GM12878 (cell line): Measurements from ENCODE around the gene SPPL3. TPM values are rescaled to one million over a fixed set of nuclear protein-coding genes. Genes with fewer than 3 reads are reported as not detected.

Source experiments
- ATAC-seq: fragments of 200-7000 bp; cut with Tn5 transposase; 3 replicates; pipeline ENCODE4 v1.9.1; 2020; ENCODE audit warnings: mild to moderate bottlenecking, moderate library complexity
- BruUV-seq: library from RNA; stranded (reverse); fragments of 400-500 nt; replicated peaks from 2 replicates; lab custom pipeline; 2021; lab: Mats Ljungman, UMichigan
- CTCF ChIA-PET: fragments of 300-600 bp; sonication (Branson Sonifier 250); formaldehyde crosslinking; extraction: SDS; loops from one replicate; lab custom pipeline; 2021; ENCODE audit warnings: inconsistent platforms; lab: Yijun Ruan, JAX
- POLR2A ChIA-PET: fragments of 350-600 bp; formaldehyde crosslinking; extraction: SDS; loops from one replicate; lab custom pipeline; 2021; ENCODE audit warnings: inconsistent platforms; lab: Charles Lee
- RAD21 ChIA-PET: fragments of 300-600 bp; sonication (Branson Sonifier 250); formaldehyde crosslinking; loops from one replicate; lab custom pipeline; 2023; ENCODE audit warnings: antibody characterized with exemption; ENCODE audit not compliant: unreplicated experiment; lab: Charles Lee
- SMC1A ChIA-PET: fragments of 300-600 bp; sonication (Branson Sonifier 250); formaldehyde crosslinking; loops from one replicate; lab custom pipeline; 2023; ENCODE audit not compliant: unreplicated experiment, uncharacterized antibody; lab: Charles Lee
- DNase-seq: peaks from one replicate; pipeline ENCODE4 v3.0.0-alpha.2; 2011; ENCODE audit warnings: low read depth, low spot score
- FAIRE-seq: peaks from 3 replicates; lab custom pipeline; 2011; peaks lifted over from hg19 to GRCh38; lab: Jason Lieb, UNC
- H2AFZ ChIP-seq: 2 replicates; pipeline ENCODE4 v1.6.0; 2011; ENCODE audit warnings: low read depth, low read length, control low read depth; ENCODE audit not compliant: control insufficient read depth
- H3K27ac ChIP-seq: 2 replicates; pipeline ENCODE4 v1.5.1; 2011; ENCODE audit warnings: control low read depth; ENCODE audit not compliant: control insufficient read depth, insufficient read depth
- H3K27me3 ChIP-seq, 2 experiments: replicated peaks in 1 of 2; 2 replicates each; pipeline versions ENCODE4 v1.6.0 to v1.6.1; 2011; ENCODE audit warnings: low read length in 1 of 2; ENCODE audit not compliant: control insufficient read depth in 2 of 2, insufficient read depth in 2 of 2
- H3K36me3 ChIP-seq, 2 experiments: 2 replicates each; pipeline ENCODE4 v1.5.1; 2011; ENCODE audit warnings: low read length in 1 of 2; ENCODE audit not compliant: control insufficient read depth in 2 of 2, insufficient read depth in 2 of 2
- H3K4me1 ChIP-seq: 2 replicates; pipeline ENCODE4 v1.6.1; 2011; ENCODE audit warnings: mild to moderate bottlenecking, low read length, moderate library complexity, mixed read lengths; ENCODE audit not compliant: control insufficient read depth, insufficient read depth
- H3K4me2 ChIP-seq: 2 replicates; pipeline ENCODE4 v1.6.0; 2011; ENCODE audit warnings: control low read depth; ENCODE audit not compliant: control insufficient read depth, insufficient read depth
- H3K4me3 ChIP-seq: fragments of 200-600 bp; sonication (generic); 2 replicates; pipeline ENCODE4 v1.5.1; 2016
- H3K79me2 ChIP-seq: 2 replicates; pipeline ENCODE4 v1.6.0; 2011; ENCODE audit warnings: low read length; ENCODE audit not compliant: control insufficient read depth, insufficient read depth
- H3K9ac ChIP-seq: 2 replicates; pipeline ENCODE4 v1.8.0; 2011; ENCODE audit warnings: low read length, control low read depth, mixed read lengths; ENCODE audit not compliant: control insufficient read depth, insufficient read depth
- H3K9me3 ChIP-seq: replicated peaks from 3 replicates; pipeline ENCODE4 v1.5.1; 2011; ENCODE audit warnings: mild to moderate bottlenecking, low read length; ENCODE audit not compliant: control insufficient read depth, insufficient read depth
- H4K20me1 ChIP-seq: 2 replicates; pipeline ENCODE4 v1.6.0; 2011; ENCODE audit not compliant: control insufficient read depth, insufficient read depth
- ASH2L ChIP-seq: fragments of 300-600, 200-600 bp; sonication (generic); IDR thresholded peaks from 2 replicates; pipeline ENCODE4 v1.6.1; 2017; ENCODE audit warnings: low read depth, mild to moderate bottlenecking, borderline replicate concordance
- CBX3 ChIP-seq: fragments of 200-600 bp; sonication (generic); IDR thresholded peaks from 2 replicates; pipeline ENCODE4 v1.6.1; 2016; ENCODE audit warnings: low read depth, borderline replicate concordance
- CHD2 ChIP-seq: IDR thresholded peaks from 2 replicates; pipeline ENCODE4 v1.6.1; 2011; ENCODE audit warnings: low read depth, low read length, improper control_type of control experiment, borderline replicate concordance
- CREM ChIP-seq: IDR thresholded peaks from 2 replicates; pipeline ENCODE4 v1.6.1; 2014; ENCODE audit warnings: antibody characterized with exemption, low read depth
- FOXM1 ChIP-seq: IDR thresholded peaks from 2 replicates; pipeline ENCODE4 v1.6.1; 2012; ENCODE audit warnings: low read depth, mild to moderate bottlenecking, inconsistent platforms, low read length, moderate library complexity
- JUNB ChIP-seq: IDR thresholded peaks from 2 replicates; pipeline ENCODE4 v1.6.1; 2016; ENCODE audit warnings: antibody characterized with exemption, mild to moderate bottlenecking
- MXI1 ChIP-seq: fragments of 150-350 bp; IDR thresholded peaks from 2 replicates; pipeline ENCODE4 v1.6.1; 2011; ENCODE audit warnings: low read depth, mild to moderate bottlenecking, inconsistent platforms, low read length, improper control_type of control experiment
- MYB ChIP-seq: fragments of 150-350 bp; IDR thresholded peaks from 2 replicates; pipeline ENCODE4 v1.6.1; 2014; ENCODE audit warnings: mild to moderate bottlenecking, low read depth, low read length, borderline replicate concordance
- NFYB ChIP-seq: IDR thresholded peaks from 2 replicates; pipeline ENCODE4 v1.6.1; 2011; ENCODE audit warnings: low read depth, mild to moderate bottlenecking, low read length, improper control_type of control experiment, moderate library complexity; ENCODE audit not compliant: insufficient read depth
- NR2F1 ChIP-seq: fragments of 450-650 bp; conservative IDR thresholded peaks from 2 replicates; pipeline ENCODE4 v1.6.1; 2017; ENCODE audit warnings: mild to moderate bottlenecking
- RCOR1 ChIP-seq: conservative IDR thresholded peaks from 2 replicates; pipeline ENCODE4 v1.6.1; 2012; ENCODE audit warnings: low read depth, low read length, improper control_type of control experiment
- SREBF1 ChIP-seq: IDR thresholded peaks from 2 replicates; pipeline ENCODE4 v1.6.1; 2012; ENCODE audit warnings: mild to moderate bottlenecking, low read length
- WGBS: methylation state at CpG from one replicate; pipeline ENCODE4 v1.1.6; 2016; ENCODE audit warnings: low lambda C conversion rate; ENCODE audit not compliant: insufficient replicate concordance, insufficient coverage; ENCODE audit errors: missing lambda C conversion rate; 5-methylcytosine and 5-hydroxymethylcytosine counted together
- in situ Hi-C: fragments of 300-500 bp; cut with MboI; formaldehyde crosslinking; loops from 9 replicates; pipeline ENCODE4 v1.14.3; 2018; ENCODE audit warnings: mixed read lengths
- intact Hi-C: fragments of 100-400 bp; cut with micrococcal nuclease; formaldehyde crosslinking; loops from one replicate; pipeline ENCODE4 v1.14.2; 2022; ENCODE audit not compliant: unreplicated experiment
- polyA plus RNA-seq, 11 experiments: library from polyadenylated mRNA; depleted of rRNA in 4 of 11; unstranded in 6 of 11; stranded (reverse) in 5 of 11; fragments of >200 nt; fragmentation: Nextera tagmentation in 4 of 11; fragmentation: Illumina TruSeq in 1 of 11; extraction: Ambion mirVana in 4 of 11; extraction: Trizol in 1 of 11; gene quantifications; 1 replicate in 1 of 11; 2 replicates in 10 of 11; pipeline versions ENCODE4 v1.2.1 to v1.2.3, GENCODE V29; 2011 to 2016; ENCODE audit warnings: inconsistent platforms in 2 of 11, missing spikeins in 2 of 11, low read depth in 1 of 11
- total RNA-seq, 4 experiments: library from RNA; depleted of rRNA in 3 of 4; stranded (reverse); fragments of >200 nt in 3 of 4; fragmentation: Illumina TruSeq in 1 of 4; extraction: Trizol in 1 of 4; gene quantifications; 2 replicates each; pipeline versions ENCODE4 v1.2.1 to v1.2.3, GENCODE V29; 2013 to 2021

SPPL3 gene
- total and polyA plus RNA-seq, 10 of the 15 experiments (the other 5 are each of a cell fraction or from before 2014, with no cell fraction given) = 4.3 to 45.5 (median 11.7) TPM

- Histone ChIP-seq H3K27ac (no peak overlapping the region), H3K9me3 (peaks cover 3% of the 10 kb centered on the region; the same call in 2 of the 3 replicates), H3K9ac (no peak overlapping the region), H3K27me3 (no peaks in the 10 kb centered on the region), H3K4me3 (no peak overlapping the region), H3K4me1 (peaks cover 12% of the 10 kb centered on the region; the same call in 1 of the 2 replicates), H2AFZ (no peak overlapping the region), H3K36me3 (peaks cover 0 to 2% of the 10 kb centered on the region in 2 experiments; a peak in 1 of 4 replicates), H3K79me2 (peaks cover 44% of the 10 kb centered on the region), H4K20me1 (no peaks in the 10 kb centered on the region), H3K4me2 (no peak overlapping the region)
- 94% methylated on average over 1 of the region's 1 CpG for WGBS
- FAIRE-seq (no peak), ATAC-seq (no peak), DNase-seq (no peak)
- no TSS peak for BruUV-seq
- ChIA-PET CTCF (interaction anchor here (0.6 to 1.1 kb wide), 4 partner anchors 10 to 154 kb away, joined by 3 to 8 read pairs (median 3); no protein-coding TSS in a partner anchor), SMC1A (interaction anchor here (0.7 to 4.2 kb wide), 10 partner anchors 13 to 63 kb away, joined by 3 to 20 read pairs (median 3); no protein-coding TSS in a partner anchor), POLR2A (interaction anchor here (0.5 to 1.5 kb wide), 7 partner anchors 9 to 1635 kb away, joined by 3 to 4 read pairs (median 3); no protein-coding TSS in a partner anchor), RAD21 (interaction anchor here (1.0 to 1.5 kb wide), 3 partner anchors 11 to 14 kb away, joined by 4 to 5 read pairs (median 5); no protein-coding TSS in a partner anchor)
- no peak for TF ChIP-seq CHD2
- no peak for TF ChIP-seq JUNB
- TF ChIP-seq FOXM1 = no peak
- TF ChIP-seq MYB = no peak
- TF ChIP-seq MXI1 = no peak
- TF ChIP-seq NR2F1 = no peak
- TF ChIP-seq SREBF1 = no peak
- TF ChIP-seq RCOR1 = no peak
- TF ChIP-seq CREM = no peak
- no peak for TF ChIP-seq ASH2L
- no peak for TF ChIP-seq NFYB
- no peak for TF ChIP-seq CBX3
- intact Hi-C loops (no loop called here), in situ Hi-C loops (no loop called here)
Measured at GRCh38 chr12:120862664-120863063, 41.5 kb downstream of the SPPL3 start.
